ENCODE data around the gene NFYC.

Gene NFYC

DNA sequence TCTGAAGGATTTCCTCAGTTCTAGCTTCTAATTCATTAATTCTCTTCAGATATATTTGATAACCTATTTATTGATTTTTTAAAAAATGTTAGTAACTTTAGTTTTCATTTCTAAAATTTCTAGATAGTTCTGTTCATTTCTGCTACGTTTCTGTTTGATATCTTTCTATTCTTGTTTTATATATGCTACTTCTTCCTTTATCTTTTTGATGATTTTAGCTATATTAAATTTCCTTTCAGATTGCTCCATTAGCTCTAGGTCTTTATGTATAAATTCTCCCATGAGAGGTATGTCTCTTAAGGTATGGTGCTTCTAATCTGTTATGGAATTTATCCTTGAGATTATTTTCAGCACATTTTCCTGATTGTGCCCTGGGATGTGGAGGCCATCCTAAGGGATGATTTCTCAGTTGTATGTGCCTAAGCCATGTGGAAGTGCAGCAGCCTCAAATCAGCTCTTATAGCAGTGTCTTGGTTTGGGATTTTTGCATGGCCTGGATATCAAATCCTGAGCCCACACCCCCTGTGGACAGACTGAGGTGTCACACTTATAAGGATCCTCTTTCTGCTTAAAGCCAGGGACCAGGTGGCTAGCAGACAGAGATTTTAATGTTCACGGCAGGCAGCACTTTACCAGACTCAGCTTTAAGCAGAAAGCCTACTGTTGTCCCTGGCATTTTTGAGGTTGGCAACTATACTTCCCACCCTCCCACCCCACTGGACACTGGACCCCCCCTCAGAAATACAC, 85.9 kb downstream of the NFYC start:
- ChIA-PET POLR2A (no interaction called here), CTCF (interaction anchor here (0.7 to 7.0 kb wide), 4 partner anchors 21 to 174 kb away, joined by 3 to 75 read pairs (median 18); no protein-coding TSS in a partner anchor)
- Histone ChIP-seq H3K36me3 (ENCODE audit: control insufficient read depth in 2 of 2, insufficient read depth in 1 of 2, low read length in 2 of 2) (peaks cover 0 to 10% of the 10 kb centered on the region in 2 experiments; a peak in 1 of 3 replicates), H3K27ac (ENCODE audit: extremely low read depth, low read depth, low read length) (no peak overlapping the region), H3K4me3 (ENCODE audit: low read depth, low read length) (no peak overlapping the region), H3K4me1 (ENCODE audit: control insufficient read depth, insufficient read depth, low read length) (no peaks in the 10 kb centered on the region), H3K9me3 (ENCODE audit: control insufficient read depth, insufficient read depth, low read depth, low read length) (no peaks in the 10 kb centered on the region)
- 0 out of 2 replicates have a peak, but pooled peaks have one; percentile 62 for TF ChIP-seq ZNF280D (tag by site-specific recombination; IDR thresholded peaks at IDR 0.05)
- no peak for TF ChIP-seq KLF10 (tag by site-specific recombination; IDR thresholded peaks at IDR 0.05)
- TF ChIP-seq ZNF423 (tag by site-specific recombination; IDR thresholded peaks at IDR 0.05): no peak
- TF ChIP-seq ZNF169 (tag by site-specific recombination; IDR thresholded peaks at IDR 0.05): no peak
- peak; percentile 75 for TF ChIP-seq SETDB1 (IDR thresholded peaks at IDR 0.05; ENCODE audit: insufficient read length, low read length)

- Histone ChIP-seq H3K4me1 (ENCODE audit: control insufficient read depth, insufficient read depth, low read length) (peaks cover 5% of the 10 kb centered on the region; the same call in 1 of the 2 replicates), H3K4me3 (ENCODE audit: low read depth, low read length) (no peak overlapping the region), H3K36me3 (ENCODE audit: control insufficient read depth in 2 of 2, insufficient read depth in 1 of 2, low read length in 2 of 2) (peaks cover 0 to 8% of the 10 kb centered on the region in 2 experiments; a peak in 1 of 3 replicates), H3K9me3 (ENCODE audit: control insufficient read depth, insufficient read depth, low read depth, low read length) (no peaks in the 10 kb centered on the region), H3K27ac (ENCODE audit: extremely low read depth, low read depth, low read length) (no peak overlapping the region)
- TF ChIP-seq ZNF398 (tag by site-specific recombination; IDR thresholded peaks at IDR 0.05) (peak; percentile 43; the same call in 1 of the 2 replicates), ZNF830 (tag by site-specific recombination; IDR thresholded peaks at IDR 0.05; ENCODE audit: low read depth) (no peak), KLF9 (tag by site-specific recombination; IDR thresholded peaks at IDR 0.05; ENCODE audit: low read depth) (no peak), KLF1 (tag by site-specific recombination; IDR thresholded peaks at IDR 0.05) (peak; percentile 46; the same call in 1 of the 2 replicates), ZNF600 (tag by site-specific recombination; IDR thresholded peaks at IDR 0.05) (no peak)
- ChIA-PET CTCF (interaction anchor here (0.5 to 1.5 kb wide), 4 partner anchors 10 to 169 kb away, joined by 3 read pairs; no protein-coding TSS in a partner anchor), POLR2A (no interaction called here)
Measured at GRCh38 chr1:40780678-40781607, 89.4 kb downstream of the NFYC start.

DNA sequence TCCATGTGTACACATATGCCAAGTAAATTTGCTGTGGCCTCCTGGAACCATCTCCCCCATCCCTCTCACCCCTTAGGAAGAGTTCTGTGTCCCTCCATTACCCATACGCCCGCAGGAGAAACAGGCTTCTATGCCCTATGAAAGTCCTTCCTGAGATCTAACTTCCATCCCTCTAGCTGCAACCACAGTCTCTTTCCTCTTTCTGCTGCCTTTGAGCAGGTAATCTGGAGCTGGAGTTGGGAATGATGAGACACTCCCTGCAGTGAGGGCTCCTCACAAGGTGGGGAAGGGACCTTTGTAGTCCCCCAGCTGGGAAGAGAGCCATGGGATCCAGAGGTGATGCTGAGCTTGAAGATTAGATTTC, 90.1 kb downstream of the NFYC start:
- H3K9me3 ChIP-seq (ENCODE audit: control insufficient read depth, insufficient read depth, low read depth, low read length): no peaks in the 10 kb centered on the region
- CTCF ChIA-PET: interaction anchor here (0.9 to 2.1 kb wide), 3 partner anchors 8 to 68 kb away, joined by 3 to 11 read pairs (median 3); no protein-coding TSS in a partner anchor
- H3K4me1 ChIP-seq (ENCODE audit: control insufficient read depth, insufficient read depth, low read length): peaks cover 5% of the 10 kb centered on the region; the same call in 1 of the 2 replicates
- peaks cover 0 to 2% of the 10 kb centered on the region in 2 experiments; a peak in 1 of 3 replicates for H3K36me3 ChIP-seq (ENCODE audit: control insufficient read depth in 2 of 2, insufficient read depth in 1 of 2, low read length in 2 of 2)
- H3K4me3 ChIP-seq (ENCODE audit: low read depth, low read length): no peak overlapping the region
- POLR2A ChIA-PET: no interaction called here
- H3K27ac ChIP-seq (ENCODE audit: extremely low read depth, low read depth, low read length): no peak overlapping the region
- no peak for TF ChIP-seq HOXA7 (CRISPR knock-in tag; IDR thresholded peaks at IDR 0.05; ENCODE audit: borderline replicate concordance)
- TF ChIP-seq BCL11B (tag by site-specific recombination; IDR thresholded peaks at IDR 0.05; ENCODE audit: low read depth): no peak
- TF ChIP-seq MZF1 (tag by site-specific recombination; IDR thresholded peaks at IDR 0.05; ENCODE audit: borderline replicate concordance): no peak
- TF ChIP-seq ZNF585B (tag by site-specific recombination; IDR thresholded peaks at IDR 0.05): no peak
- no peak for TF ChIP-seq SP3 (tag by site-specific recombination; IDR thresholded peaks at IDR 0.05)

All from HEK293 (cell line).